Lung (tissue), 12 donors: ENCODE data around the gene HIBCH. TPM values are rescaled to one million over a fixed set of nuclear protein-coding genes. Genes with fewer than 3 reads are reported as not detected.

Source experiments
- ATAC-seq: fragments of 200-7000 bp; cut with Tn5 transposase; one replicate; pipeline ENCODE4 v1.9.1; 2020; ENCODE audit warnings: moderate number of reproducible peaks; ENCODE audit not compliant: insufficient read depth, low FRiP score
- DNase-seq, 3 donors: peaks; one replicate each; pipeline ENCODE4 v3.0.0-alpha.2; 2013 to 2017
- H3K27ac ChIP-seq, 2 donors: one replicate each; pipeline ENCODE4 v1.5.1; 2013; ENCODE audit warnings: mild to moderate bottlenecking in 2 of 2, moderate library complexity in 2 of 2, control low read depth in 1 of 2, inconsistent platforms in 1 of 2, low read depth in 1 of 2, low read length in 1 of 2
- H3K27me3 ChIP-seq, 3 donors: one replicate each; pipeline ENCODE4 v1.5.1; 2013; ENCODE audit warnings: low read length in 2 of 3; ENCODE audit not compliant: control insufficient read depth in 3 of 3, insufficient read depth in 3 of 3
- H3K36me3 ChIP-seq, 4 donors: one replicate each; pipeline ENCODE4 v1.5.1; 2013; ENCODE audit warnings: low read length in 4 of 4, mild to moderate bottlenecking in 1 of 4, moderate library complexity in 1 of 4; ENCODE audit not compliant: control insufficient read depth in 4 of 4, insufficient read depth in 4 of 4
- H3K4me1 ChIP-seq, 5 donors: one replicate each; pipeline ENCODE4 v1.5.1; 2013; ENCODE audit warnings: low read length in 5 of 5, mild to moderate bottlenecking in 2 of 5, moderate library complexity in 1 of 5; ENCODE audit not compliant: control insufficient read depth in 5 of 5, insufficient read depth in 5 of 5
- H3K4me3 ChIP-seq: one replicate; pipeline ENCODE4 v1.5.1; 2013; ENCODE audit warnings: mild to moderate bottlenecking, control low read depth, moderate library complexity
- H3K9ac ChIP-seq, 2 donors: one replicate each; pipeline ENCODE4 v1.5.1; 2013; ENCODE audit warnings: low read length in 2 of 2, control low read depth in 1 of 2; ENCODE audit not compliant: insufficient read depth in 1 of 2
- H3K9me3 ChIP-seq, 4 donors: one replicate each; pipeline ENCODE4 v1.5.1; 2013; ENCODE audit warnings: low read length in 3 of 4, mild to moderate bottlenecking in 1 of 4, moderate library complexity in 1 of 4; ENCODE audit not compliant: control insufficient read depth in 4 of 4, insufficient read depth in 3 of 4
- CTCF ChIP-seq: IDR thresholded peaks from 2 replicates; pipeline ENCODE4 v1.5.1; 2012; ENCODE audit warnings: mild to moderate bottlenecking; ENCODE audit errors: control extremely low read depth, extremely low read depth
- WGBS, 2 donors: extraction: QIAGEN DNeasy Blood & Tissue Kit; methylation state at CpG; one replicate each; pipeline ENCODE4 v1.1.7; 2013; 5-methylcytosine and 5-hydroxymethylcytosine counted together
- polyA plus RNA-seq, 2 donors: library from polyadenylated mRNA; stranded (reverse); fragments of 200-250 nt; gene quantifications; one replicate each; pipeline ENCODE4 v1.2.1, GENCODE V29; 2013
- total RNA-seq, 2 donors: library from RNA; depleted of rRNA in 1 of 2; stranded (reverse); fragments of >200 nt in 1 of 2; gene quantifications; one replicate each; pipeline ENCODE4 v1.2.1, GENCODE V29; 2014 to 2021
- donor health status: control.
- donor health status: control.
- donor health status: Bipolar disorder and iron deficiency.
- donor health status: healthy.
- donor health status: DM: yes; HTN: yes; CAD: no.

HIBCH gene
- total and polyA plus RNA-seq, 4 donors: 14.2 to 50.0 (median 17.9) TPM

GRCh38 chr2:190365499-190366204 is 46.0 kb upstream of the HIBCH start:
- H3K36me3 ChIP-seq: peaks cover 8 to 23% (median 16%) of the 10 kb centered on the region in 4 donors
- no peak for DNase-seq

GRCh38 chr2:190362894-190363293 is 43.3 kb upstream of the HIBCH start:
- Histone ChIP-seq H3K27me3 (no peaks in the 10 kb centered on the region), H3K36me3 (peaks cover 6 to 13% (median 9%) of the 10 kb centered on the region in 4 donors), H3K9me3 (no peaks in the 10 kb centered on the region), H3K4me1 (peaks cover 0 to 26% (median 0%) of the 10 kb centered on the region in 5 donors), H3K27ac (no peak overlapping the region), H3K9ac (no peak overlapping the region), H3K4me3 (no peak overlapping the region)
- WGBS, 2 donors: 100% methylated on average over 1 of the region's 1 CpG
- ATAC-seq (no peak), DNase-seq (no peak)
- TF ChIP-seq CTCF: no peak

More at GRCh38 chr2:190365499-190366204, 46.0 kb upstream of the HIBCH start:
- H3K9me3 ChIP-seq: no peaks in the 10 kb centered on the region
- H3K27me3 ChIP-seq: no peaks in the 10 kb centered on the region
- WGBS, 2 donors: 96 to 99% methylated on average over 19 of the region's 19 CpGs
- no peak overlapping the region for H3K4me3 ChIP-seq
- no peak overlapping the region for H3K27ac ChIP-seq
- ATAC-seq: no peak
- peaks cover 0 to 3% (median 0%) of the 10 kb centered on the region in 5 donors for H3K4me1 ChIP-seq
- TF ChIP-seq CTCF: no peak
- no peak overlapping the region for H3K9ac ChIP-seq

GRCh38 chr2:190361572-190361971 is 41.9 kb upstream of the HIBCH start:
- Histone ChIP-seq H3K36me3 (peaks cover 2 to 10% (median 4%) of the 10 kb centered on the region in 4 donors), H3K4me1 (peaks cover 0 to 31% (median 0%) of the 10 kb centered on the region in 5 donors), H3K4me3 (no peak overlapping the region), H3K9me3 (no peaks in the 10 kb centered on the region), H3K27me3 (no peaks in the 10 kb centered on the region), H3K27ac (no peak overlapping the region), H3K9ac (no peak overlapping the region)
- DNase-seq: no peak
- TF ChIP-seq CTCF: no peak
- WGBS, 2 donors: 74 to 99% methylated on average over 2 of the region's 2 CpGs
- no peak for ATAC-seq
